HCEC 1CT (cell line): Measurements from ENCODE around the gene PAK6.

ENCODE experiments used
- DNase-seq: peaks from one replicate; pipeline ENCODE4 v3.0.0-alpha.2; 2017

PAK6 gene

GRCh38 chr15:40312370-40313158 is 73.7 kb downstream of the PAK6 start:
- DNase-seq, result no peak

DNA sequence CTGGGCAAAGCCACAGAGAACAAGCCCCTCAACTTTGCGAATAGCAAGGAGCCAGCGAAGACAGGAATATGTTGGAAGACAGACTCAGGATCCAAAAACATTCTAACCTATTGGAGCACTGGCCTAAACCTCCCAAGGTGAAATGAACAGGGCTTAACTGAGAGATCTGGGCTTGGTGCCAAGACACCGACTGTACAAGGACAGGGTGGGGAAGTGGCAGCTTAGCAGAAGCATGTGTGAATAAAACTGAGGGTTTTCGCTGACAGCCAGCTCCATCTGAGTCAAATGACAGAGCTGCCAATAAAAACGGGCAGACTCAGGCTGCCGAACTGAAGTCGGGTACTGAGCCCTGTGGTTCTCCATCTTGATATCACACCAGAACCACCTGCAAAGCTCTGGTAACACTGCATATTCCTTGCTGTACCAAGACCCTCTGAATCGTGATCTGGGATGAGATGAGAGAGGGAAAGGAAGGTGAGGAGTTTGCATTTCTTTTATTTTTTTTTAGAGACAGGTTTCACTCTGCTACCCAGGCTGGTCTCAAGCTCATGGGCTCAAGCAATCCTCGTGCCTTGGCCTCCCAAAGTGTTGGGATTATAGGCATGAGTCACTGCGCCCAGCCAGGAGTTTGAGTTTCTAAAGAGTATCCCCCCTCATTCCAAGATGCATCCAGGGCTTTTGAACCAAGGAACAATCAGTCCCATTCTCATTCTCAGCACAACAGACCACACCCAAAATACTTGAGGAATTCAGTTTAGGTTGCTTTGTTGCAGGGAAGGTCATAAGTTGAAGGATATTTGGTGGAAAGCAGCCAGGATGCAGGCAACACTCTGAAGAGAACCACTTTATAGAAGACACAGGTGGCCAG is 74.9 kb downstream of the PAK6 start:
- no peak for DNase-seq

GRCh38 chr15:40314723-40315276 is 75.9 kb downstream of the PAK6 start:
- peak; percentile 68 for DNase-seq

DNA sequence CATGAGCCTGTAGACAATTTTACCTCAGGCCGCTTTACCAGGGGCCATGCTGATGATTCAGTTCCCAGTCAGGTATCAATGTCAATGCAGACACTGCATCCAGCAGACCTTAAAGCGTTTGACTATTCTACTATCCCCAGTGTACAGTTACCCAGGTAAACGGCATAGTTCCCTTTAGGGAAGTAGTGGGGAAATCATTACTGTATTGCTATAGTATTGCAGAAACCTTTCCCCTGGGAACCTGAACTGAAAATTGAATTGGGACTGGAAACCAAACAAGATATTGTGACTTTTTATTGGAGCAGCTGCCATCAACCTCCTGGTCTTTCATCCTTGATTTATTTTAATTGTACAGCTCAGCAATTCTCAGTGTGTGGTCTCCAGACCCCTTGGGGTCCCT is 78.1 kb downstream of the PAK6 start:
- no peak for DNase-seq

GRCh38 chr15:40317580-40317979 is 78.7 kb downstream of the PAK6 start:
- DNase-seq, result no peak

GRCh38 chr15:40320409-40320808 is 81.5 kb downstream of the PAK6 start:
- DNase-seq, result no peak

DNA sequence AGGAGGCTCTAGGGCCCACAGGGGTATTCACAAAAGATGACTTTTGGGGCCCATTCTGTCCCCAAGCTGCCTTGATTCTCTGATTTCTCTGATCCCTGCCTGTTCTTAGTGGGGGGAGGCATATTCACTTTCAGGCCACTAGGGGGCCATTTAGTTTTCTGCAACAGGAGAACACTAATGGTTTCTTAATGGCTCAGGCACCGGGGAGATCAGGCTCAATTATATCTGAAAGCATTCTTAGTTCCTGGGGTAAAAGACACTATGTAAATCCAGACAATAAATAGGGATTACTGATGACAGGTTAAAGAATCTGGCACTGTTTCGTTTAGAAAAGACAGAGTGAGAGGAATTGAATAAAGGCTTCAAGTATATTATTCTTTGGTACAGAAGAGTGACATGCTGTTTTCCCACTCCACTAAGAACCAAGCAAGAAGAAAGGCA is 82.1 kb downstream of the PAK6 start:
- peak; percentile 59 for DNase-seq

GRCh38 chr15:40322531-40323238 is 83.8 kb downstream of the PAK6 start:
- DNase-seq, result no peak

DNA sequence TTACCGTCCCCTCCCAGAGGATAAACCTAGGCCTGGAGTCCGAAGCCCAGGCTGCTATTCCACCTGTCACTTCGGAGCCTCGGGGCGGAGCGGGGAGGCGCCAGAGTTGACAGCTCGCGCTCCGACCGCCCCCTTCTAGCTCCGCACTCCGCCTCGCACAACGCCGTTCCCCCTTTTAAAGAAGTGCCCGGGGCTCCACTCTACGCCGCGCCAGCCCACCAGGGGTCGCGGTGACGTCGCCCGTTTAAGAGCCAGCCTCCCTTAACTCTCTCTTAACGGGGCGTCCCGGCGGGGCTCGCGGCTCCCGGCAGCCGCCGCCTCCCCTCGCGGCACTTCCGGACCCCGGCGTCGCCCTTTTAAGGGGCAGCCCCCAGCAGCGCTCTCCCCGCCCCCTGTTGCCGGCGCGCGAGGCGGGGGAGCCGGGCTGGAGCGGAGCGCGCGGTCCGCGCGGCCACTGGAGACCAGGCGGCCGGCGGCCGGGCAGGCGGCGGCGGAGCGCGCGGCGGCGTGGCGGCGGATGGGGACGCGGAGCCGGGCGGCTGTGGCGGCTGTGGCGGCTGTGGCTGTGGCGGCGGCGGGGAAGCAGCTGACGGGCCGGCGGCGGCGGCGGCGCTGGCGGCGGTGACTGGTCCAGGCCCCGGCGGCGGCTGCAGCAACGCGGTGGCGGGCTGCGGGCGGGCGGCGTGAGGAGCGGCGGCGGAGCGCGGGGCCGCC is 84.5 kb downstream of the PAK6 start, which contains the start of gene INAFM2:
Gene INAFM2, plus strand, starts transcription at position 454 of the 714 bp plus-strand sequence. CDS start 364 bp downstream, outside the sequence.
- DNase-seq, result peak; percentile 92

DNA sequence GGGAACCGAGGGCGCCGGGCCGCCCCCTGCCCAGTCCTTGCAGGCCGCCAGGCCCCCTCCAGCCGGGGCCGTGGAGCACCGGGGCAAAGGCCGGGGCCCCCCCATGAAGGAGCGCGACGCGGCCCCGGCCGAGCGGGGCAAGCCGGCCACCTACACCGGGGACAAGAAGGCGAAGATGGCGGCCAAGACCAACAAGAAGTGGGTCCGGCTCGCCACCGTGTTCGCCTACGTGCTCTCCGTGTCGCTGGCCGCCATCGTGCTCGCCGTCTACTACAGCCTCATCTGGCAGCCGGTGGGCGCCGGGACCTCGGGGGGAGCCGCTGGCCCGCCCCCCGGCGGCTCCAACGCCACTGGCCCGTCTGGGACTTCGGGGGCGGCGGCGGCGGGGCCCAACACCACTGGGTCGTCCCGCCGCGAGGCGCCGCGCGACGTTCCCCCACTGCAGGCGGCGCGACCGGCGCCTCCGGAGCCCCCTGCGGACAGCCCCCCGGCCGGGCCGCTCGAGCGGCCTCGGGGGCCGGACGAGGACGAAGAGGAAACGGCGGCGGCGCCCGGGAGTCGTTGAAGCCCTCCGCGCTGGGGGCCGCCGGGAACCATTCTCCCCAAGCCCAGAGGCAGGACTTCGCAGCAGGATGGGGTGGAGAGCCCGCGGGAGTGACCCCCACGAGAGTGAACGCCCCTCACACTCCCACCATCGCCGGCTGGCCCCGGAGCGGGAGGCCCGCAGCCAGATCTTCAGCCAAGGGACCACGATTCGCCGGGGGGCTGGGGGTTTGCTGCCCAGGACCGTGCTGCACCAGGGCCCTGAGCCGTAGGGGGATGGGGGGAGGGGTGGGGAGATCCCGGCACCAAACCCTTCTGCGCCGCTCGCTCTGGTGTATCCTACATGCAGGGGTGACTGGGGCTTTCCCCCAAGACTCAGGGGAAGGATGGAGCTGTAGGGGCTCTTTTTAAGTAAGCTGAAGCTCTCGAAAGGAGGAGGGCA is 85.4 kb downstream of the PAK6 start:
- DNase-seq, result no peak

DNA sequence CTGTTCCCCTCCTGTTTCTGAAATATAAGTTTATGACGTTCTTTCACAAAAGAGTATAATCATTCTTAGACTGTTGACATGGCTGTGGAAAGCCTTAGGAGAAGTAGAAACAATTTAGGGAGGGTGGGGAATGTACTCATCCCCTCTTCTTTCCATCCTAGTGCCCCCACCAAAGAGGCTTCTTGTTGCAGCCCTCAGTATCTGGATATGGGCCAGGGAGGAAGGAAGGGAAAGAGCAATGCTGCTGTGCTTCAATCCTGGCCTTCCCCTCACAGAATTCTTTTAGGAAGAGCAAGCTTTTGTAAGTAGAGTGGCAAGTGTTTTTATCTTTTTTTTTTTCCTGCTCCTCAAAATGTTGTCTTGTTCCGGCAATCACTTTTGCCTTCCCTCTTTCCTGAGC is 86.3 kb downstream of the PAK6 start:
- DNase-seq, result no peak

DNA sequence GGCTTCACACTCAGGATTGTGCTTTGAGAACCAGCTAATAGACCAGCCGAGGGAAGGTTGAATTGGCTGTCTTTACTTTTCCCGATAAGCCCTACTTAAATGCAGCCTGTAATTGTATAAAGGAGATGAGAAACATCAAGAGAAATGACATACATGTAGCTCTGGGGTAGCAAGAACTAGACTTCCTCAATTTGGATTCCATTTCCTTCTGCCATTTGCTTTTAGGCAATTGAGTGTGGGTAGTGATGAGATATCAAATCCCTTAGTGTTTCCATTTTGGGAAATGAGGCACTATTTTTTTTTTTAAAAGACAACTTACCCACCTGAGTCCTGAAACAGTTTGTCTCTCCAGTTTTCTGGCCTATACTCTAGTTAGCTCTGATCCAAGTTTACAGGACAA is 86.8 kb downstream of the PAK6 start:
- DNase-seq, result no peak
